CD4-positive, alpha-beta memory T cell (primary cell): Measurements from ENCODE around the gene KCMF1. TPM values are rescaled to one million over a fixed set of nuclear protein-coding genes. Genes with fewer than 3 reads are reported as not detected.

Source experiments
- CTCF ChIA-PET: fragments of 350-600 bp; sonication (Branson Sonifier 250); formaldehyde crosslinking; loops from one replicate; lab custom pipeline; 2021; ENCODE audit warnings: inconsistent platforms; ENCODE audit not compliant: partially characterized antibody; lab: Charles Lee
- POLR2A ChIA-PET: fragments of 350-600 bp; sonication (Branson Sonifier 250); formaldehyde crosslinking; loops from one replicate; lab custom pipeline; 2021; ENCODE audit not compliant: partially characterized antibody; lab: Charles Lee
- DNase-seq, 5 donors: peaks; one replicate each; pipeline versions ENCODE4 v3.0.0 to v3.0.0-alpha.2; 2020 to 2022; ENCODE audit warnings: mixed read lengths in 1 of 5
- H3K27ac ChIP-seq: one replicate; pipeline ENCODE4 v1.7.0; 2013; ENCODE audit warnings: low read depth, low read length
- H3K27me3 ChIP-seq: 2 replicates; pipeline ENCODE4 v1.7.0; 2013; ENCODE audit warnings: mild to moderate bottlenecking, low read length, moderate library complexity; ENCODE audit not compliant: insufficient read depth
- H3K36me3 ChIP-seq: 2 replicates; pipeline ENCODE4 v1.7.0; 2013; ENCODE audit warnings: mild to moderate bottlenecking, low read length, moderate library complexity; ENCODE audit not compliant: insufficient read depth
- H3K4me1 ChIP-seq: 2 replicates; pipeline ENCODE4 v1.7.0; 2013; ENCODE audit warnings: mild to moderate bottlenecking, low read length, moderate library complexity; ENCODE audit not compliant: insufficient read depth
- H3K4me3 ChIP-seq, 2 donors: one replicate each; pipeline ENCODE4 v1.7.0; 2013; ENCODE audit warnings: low read length in 2 of 2, mild to moderate bottlenecking in 1 of 2
- H3K9me3 ChIP-seq, 2 donors: one replicate each; pipeline ENCODE4 v1.7.0; 2013; ENCODE audit warnings: low read length in 2 of 2, control low read depth in 1 of 2; ENCODE audit not compliant: control insufficient read depth in 1 of 2
- H3K27ac Mint-ChIP-seq, 7 donors: one replicate each; pipeline ENCODE4 v1.8.0; 2020 to 2021; ENCODE audit warnings: mixed read lengths in 7 of 7, mild to moderate bottlenecking in 6 of 7, inconsistent platforms in 3 of 7, moderate library complexity in 3 of 7
- H3K27me3 Mint-ChIP-seq, 2 donors: one replicate each; pipeline ENCODE4 v1.8.0; 2020 to 2021; ENCODE audit warnings: mixed read lengths in 2 of 2
- H3K36me3 Mint-ChIP-seq, 2 donors: one replicate each; pipeline ENCODE4 v1.8.0; 2020 to 2021; ENCODE audit warnings: mixed read lengths in 2 of 2, inconsistent platforms in 1 of 2, mild to moderate bottlenecking in 1 of 2
- H3K4me1 Mint-ChIP-seq, 4 donors: one replicate each; pipeline ENCODE4 v1.8.0; 2020 to 2021; ENCODE audit warnings: mixed read lengths in 4 of 4, mild to moderate bottlenecking in 1 of 4
- H3K4me3 Mint-ChIP-seq, 8 donors: one replicate each; pipeline ENCODE4 v1.8.0; 2020 to 2021; ENCODE audit warnings: mixed read lengths in 8 of 8, mild to moderate bottlenecking in 7 of 8, moderate library complexity in 6 of 8, inconsistent platforms in 3 of 8
- H3K9me3 Mint-ChIP-seq, 8 donors: one replicate each; pipeline ENCODE4 v1.8.0; 2020 to 2021; ENCODE audit warnings: mixed read lengths in 8 of 8, mild to moderate bottlenecking in 5 of 8, inconsistent platforms in 3 of 8, moderate library complexity in 1 of 8
- intact Hi-C: fragments of 100-400 bp; cut with micrococcal nuclease; formaldehyde crosslinking; loops from one replicate; pipeline ENCODE4 v1.15.1; 2023
- polyA plus RNA-seq, 2 donors: library from polyadenylated mRNA; unstranded; fragments of 300-500 nt; fragmentation: Illumina TruSeq; gene quantifications; one replicate each; pipeline ENCODE4 v1.2.3, GENCODE V29; 2021
- total RNA-seq, 2 experiments: library from RNA; stranded (reverse); gene quantifications; one replicate each; pipeline ENCODE4 v1.2.3, GENCODE V29; 2021

KCMF1 gene
- total and polyA plus RNA-seq, 4 experiments from 2014 or later = 25.8 to 62.7 (median 47.2) TPM

- Histone ChIP-seq H3K27ac (no peak overlapping the region), H3K9me3 (no peaks in the 10 kb centered on the region), H3K36me3 (peaks cover 13% of the 10 kb centered on the region), H3K27me3 (no peaks in the 10 kb centered on the region), H3K4me1 (peaks cover 46% of the 10 kb centered on the region), H3K4me3 (no peak overlapping the region)
- ChIA-PET CTCF (interaction anchor here (3.3 kb wide), 1 partner anchor 83 kb away, joined by 12 read pairs; no protein-coding TSS in a partner anchor), POLR2A (interaction anchor here (1.2 to 1.3 kb wide), 2 partner anchors 83 kb away, joined by 3 to 6 read pairs; no protein-coding TSS in a partner anchor)
- H3K4me1 Mint-ChIP-seq = peaks cover 49 to 76% (median 60%) of the 10 kb centered on the region in 4 donors
- peak overlapping the region in 2 of 8 donors; percentile 43 to 44 for H3K4me3 Mint-ChIP-seq
- peaks cover 20 to 24% of the 10 kb centered on the region in 2 donors for H3K36me3 Mint-ChIP-seq
- no peaks in the 10 kb centered on the region for H3K27me3 Mint-ChIP-seq
- no peak for DNase-seq
- peak overlapping the region; percentile 36 to 88 (median 72) for H3K27ac Mint-ChIP-seq
- no peaks in the 10 kb centered on the region for H3K9me3 Mint-ChIP-seq
- intact Hi-C loops = no loop called here
Observed at GRCh38 chr2:85009019-85009618, 38.2 kb downstream of the KCMF1 start.

- Histone ChIP-seq H3K4me3 (no peak overlapping the region), H3K27me3 (no peaks in the 10 kb centered on the region), H3K36me3 (peaks cover 13% of the 10 kb centered on the region), H3K27ac (no peak overlapping the region), H3K9me3 (no peaks in the 10 kb centered on the region), H3K4me1 (peaks cover 59% of the 10 kb centered on the region)
- intact Hi-C loops = loop anchor here (5.0 kb wide), 1 partner anchor 128 kb away; the partner anchor contains the start of gene TRABD2A
- no peaks in the 10 kb centered on the region for H3K9me3 Mint-ChIP-seq
- CTCF ChIA-PET = interaction anchor here (2.0 to 3.3 kb wide), 2 partner anchors 9 to 85 kb away, joined by 8 to 12 read pairs; no protein-coding TSS in a partner anchor
- H3K27ac Mint-ChIP-seq = peak overlapping the region in 1 of 7 donors; percentile 54
- H3K27me3 Mint-ChIP-seq = no peaks in the 10 kb centered on the region
- no peak for DNase-seq
- POLR2A ChIA-PET = interaction anchor here (1.1 to 1.3 kb wide), 2 partner anchors 9 to 84 kb away, joined by 3 read pairs; no protein-coding TSS in a partner anchor
- H3K4me3 Mint-ChIP-seq = no peak overlapping the region
- peaks cover 20 to 22% of the 10 kb centered on the region in 2 donors for H3K36me3 Mint-ChIP-seq
- peaks cover 57 to 83% (median 70%) of the 10 kb centered on the region in 4 donors for H3K4me1 Mint-ChIP-seq
Observed at GRCh38 chr2:85010404-85010803, 39.4 kb downstream of the KCMF1 start.

- Histone ChIP-seq H3K27me3 (no peaks in the 10 kb centered on the region), H3K27ac (no peak overlapping the region), H3K4me3 (no peak overlapping the region), H3K36me3 (peaks cover 13% of the 10 kb centered on the region), H3K4me1 (peaks cover 58% of the 10 kb centered on the region), H3K9me3 (no peaks in the 10 kb centered on the region)
- peaks cover 20 to 22% of the 10 kb centered on the region in 2 donors for H3K36me3 Mint-ChIP-seq
- no peaks in the 10 kb centered on the region for H3K27me3 Mint-ChIP-seq
- peak overlapping the region; percentile 43 to 89 (median 65) for H3K27ac Mint-ChIP-seq
- H3K4me1 Mint-ChIP-seq = peaks cover 56 to 83% (median 69%) of the 10 kb centered on the region in 4 donors
- CTCF ChIA-PET = interaction anchor here (0.8 to 3.3 kb wide), 3 partner anchors 10 to 85 kb away, joined by 4 to 12 read pairs (median 8); no protein-coding TSS in a partner anchor
- DNase-seq = no peak
- no peaks in the 10 kb centered on the region for H3K9me3 Mint-ChIP-seq
- peak overlapping the region in 2 of 8 donors; percentile 7 to 21 for H3K4me3 Mint-ChIP-seq
- POLR2A ChIA-PET = interaction anchor here (1.1 kb wide), 1 partner anchor 9 kb away, joined by 3 read pairs; no protein-coding TSS in a partner anchor
- intact Hi-C loops = loop anchor here (5.0 kb wide), 1 partner anchor 129 kb away; the partner anchor contains the start of gene TRABD2A
Observed at GRCh38 chr2:85011098-85011497, 40.1 kb downstream of the KCMF1 start.

GRCh38 chr2:85011747-85012146 lies 40.8 kb downstream of the KCMF1 start:
- H3K27me3 ChIP-seq = no peaks in the 10 kb centered on the region
- no peak overlapping the region for H3K4me3 ChIP-seq
- H3K9me3 Mint-ChIP-seq = no peaks in the 10 kb centered on the region
- peaks cover 13% of the 10 kb centered on the region for H3K36me3 ChIP-seq
- H3K9me3 ChIP-seq = no peaks in the 10 kb centered on the region
- ChIA-PET POLR2A (interaction anchor here (1.0 to 1.8 kb wide), 3 partner anchors 11 to 105 kb away, joined by 3 to 5 read pairs (median 4); no protein-coding TSS in a partner anchor), CTCF (interaction anchor here (0.8 to 2.2 kb wide), 4 partner anchors 10 to 86 kb away, joined by 3 to 13 read pairs (median 6); no protein-coding TSS in a partner anchor)
- H3K27me3 Mint-ChIP-seq = no peaks in the 10 kb centered on the region
- DNase-seq = no peak
- intact Hi-C loops = loop anchor here (5.0 kb wide), 1 partner anchor 129 kb away; the partner anchor contains the start of gene TRABD2A
- peak overlapping the region in 6 of 7 donors; percentile 15 to 89 (median 70) for H3K27ac Mint-ChIP-seq
- H3K36me3 Mint-ChIP-seq = peaks cover 20 to 22% of the 10 kb centered on the region in 2 donors
- no peak overlapping the region for H3K27ac ChIP-seq
- peak overlapping the region in 1 of 8 donors; percentile 3 for H3K4me3 Mint-ChIP-seq
- H3K4me1 Mint-ChIP-seq = peaks cover 57 to 84% (median 70%) of the 10 kb centered on the region in 4 donors
- peaks cover 57% of the 10 kb centered on the region for H3K4me1 ChIP-seq

GRCh38 chr2:85012431-85012830 lies 41.5 kb downstream of the KCMF1 start:
- no peak overlapping the region for H3K27ac ChIP-seq
- peaks cover 60% of the 10 kb centered on the region for H3K4me1 ChIP-seq
- H3K4me3 ChIP-seq = no peak overlapping the region
- CTCF ChIA-PET = interaction anchor here (0.7 to 2.2 kb wide), 4 partner anchors 9 to 86 kb away, joined by 3 to 13 read pairs (median 4); no protein-coding TSS in a partner anchor
- Mint-ChIP-seq H3K4me1 (peaks cover 56 to 81% (median 69%) of the 10 kb centered on the region in 4 donors), H3K9me3 (no peaks in the 10 kb centered on the region), H3K4me3 (peak overlapping the region in 2 of 8 donors; percentile 35 to 39), H3K27me3 (no peaks in the 10 kb centered on the region), H3K27ac (peak overlapping the region; percentile 27 to 79 (median 75)), H3K36me3 (peaks cover 14 to 17% of the 10 kb centered on the region in 2 donors)
- H3K9me3 ChIP-seq = no peaks in the 10 kb centered on the region
- no peaks in the 10 kb centered on the region for H3K27me3 ChIP-seq
- peaks cover 10% of the 10 kb centered on the region for H3K36me3 ChIP-seq
- POLR2A ChIA-PET = interaction anchor here (1.0 to 1.8 kb wide), 3 partner anchors 12 to 106 kb away, joined by 3 to 5 read pairs (median 4); no protein-coding TSS in a partner anchor
- intact Hi-C loops = loop anchor here (5.0 kb wide), 1 partner anchor 130 kb away; the partner anchor contains the start of gene TRABD2A
- DNase-seq = no peak

- POLR2A ChIA-PET = interaction anchor here (0.7 to 1.8 kb wide), 4 partner anchors 10 to 106 kb away, joined by 3 to 5 read pairs (median 4); no protein-coding TSS in a partner anchor
- Histone ChIP-seq H3K4me3 (no peak overlapping the region), H3K9me3 (no peaks in the 10 kb centered on the region), H3K27ac (no peak overlapping the region), H3K27me3 (no peaks in the 10 kb centered on the region), H3K4me1 (peaks cover 63% of the 10 kb centered on the region), H3K36me3 (peaks cover 6% of the 10 kb centered on the region)
- H3K36me3 Mint-ChIP-seq = peaks cover 13 to 16% of the 10 kb centered on the region in 2 donors
- intact Hi-C loops = loop anchor here (5.0 kb wide), 1 partner anchor 131 kb away; the partner anchor contains the start of gene TRABD2A
- peaks cover 58 to 84% (median 72%) of the 10 kb centered on the region in 4 donors for H3K4me1 Mint-ChIP-seq
- H3K27ac Mint-ChIP-seq = peak overlapping the region; percentile 37 to 79 (median 58)
- CTCF ChIA-PET = interaction anchor here (0.7 to 2.2 kb wide), 4 partner anchors 9 to 87 kb away, joined by 3 to 13 read pairs (median 4); no protein-coding TSS in a partner anchor
- no peak for DNase-seq
- H3K9me3 Mint-ChIP-seq = no peaks in the 10 kb centered on the region
- no peaks in the 10 kb centered on the region for H3K27me3 Mint-ChIP-seq
- H3K4me3 Mint-ChIP-seq = no peak overlapping the region
Observed at GRCh38 chr2:85012855-85013254, 41.9 kb downstream of the KCMF1 start.
